Activated naive CD8-positive, alpha-beta T cell treated with anti-CD3 and anti-CD28 coated beads, Interleukin-2, amount 50 U/mL, for 24 hours (primary cell): ENCODE measurements around the gene SCYGR7.
A peak's percentile ranks its signal among the peaks of the same experiment; 100 is the strongest.
"Not testable (repeated sequence)": the region's sequence is repeated elsewhere in the genome, so short reads cannot be mapped to it uniquely, and the experiment has no call there.

Source experiments
- ATAC-seq: fragments of 150-1000 bp; cut with Tn5 transposase; one replicate; pipeline ENCODE4 v1.10.0; 2021
- DNase-seq: peaks from one replicate; pipeline ENCODE4 v3.0.0; 2021
- H3K27ac Mint-ChIP-seq: one replicate; pipeline ENCODE4 v1.8.0; 2021; ENCODE audit warnings: mild to moderate bottlenecking, mixed read lengths
- H3K27me3 Mint-ChIP-seq: one replicate; pipeline ENCODE4 v1.8.0; 2021; ENCODE audit warnings: mixed read lengths
- H3K36me3 Mint-ChIP-seq: one replicate; pipeline ENCODE4 v1.8.0; 2021; ENCODE audit warnings: low read depth, mixed read lengths
- H3K4me1 Mint-ChIP-seq: one replicate; pipeline ENCODE4 v1.8.0; 2021; ENCODE audit warnings: mixed read lengths
- H3K4me3 Mint-ChIP-seq: one replicate; pipeline ENCODE4 v1.8.0; 2021; ENCODE audit warnings: mild to moderate bottlenecking, moderate library complexity, mixed read lengths
- H3K9me3 Mint-ChIP-seq: one replicate; pipeline ENCODE4 v1.8.0; 2021; ENCODE audit warnings: mixed read lengths

The SCYGR7 gene

GRCh38 chr2:227722821-227723220 lies 5.3 kb upstream of the SCYGR7 start:
- H3K27ac Mint-ChIP-seq, DNase-seq, H3K4me1 Mint-ChIP-seq, H3K4me3 Mint-ChIP-seq, ATAC-seq, H3K36me3 Mint-ChIP-seq, H3K9me3 Mint-ChIP-seq: not testable (repeated sequence)
- peaks cover 11% of the 10 kb centered on the region for H3K27me3 Mint-ChIP-seq

GRCh38 chr2:227724394-227725039 lies 3.6 kb upstream of the SCYGR7 start, which contains the start of gene SCYGR6:
TSS of gene SCYGR6 (minus strand) at chr2:227724757. CDS start at chr2:227724757, 0 bp downstream.
- Mint-ChIP-seq H3K4me3 (no peak within 1 kb of the TSS), H3K4me1 (no peaks in the 10 kb centered on the region), H3K9me3 (no peaks in the 10 kb centered on the region), H3K27me3 (peaks cover 10% of the 10 kb centered on the region), H3K27ac (no peak within 1 kb of the TSS), H3K36me3 (no peaks in the 10 kb centered on the region)
- ATAC-seq (no peak), DNase-seq (no peak)

GRCh38 chr2:227739351-227739750 lies 11.2 kb downstream of the SCYGR7 start:
- ATAC-seq: no peak

GRCh38 chr2:227740705-227741104 lies 12.6 kb downstream of the SCYGR7 start:
- H3K36me3 Mint-ChIP-seq, H3K27ac Mint-ChIP-seq, H3K27me3 Mint-ChIP-seq, H3K9me3 Mint-ChIP-seq, ATAC-seq, DNase-seq, H3K4me1 Mint-ChIP-seq, H3K4me3 Mint-ChIP-seq: not testable (repeated sequence)

More at GRCh38 chr2:227739351-227739750, 11.2 kb downstream of the SCYGR7 start:
- no peaks in the 10 kb centered on the region for H3K9me3 Mint-ChIP-seq
- no peaks in the 10 kb centered on the region for H3K4me1 Mint-ChIP-seq
- no peak overlapping the region for H3K27ac Mint-ChIP-seq
- DNase-seq: no peak
- H3K4me3 Mint-ChIP-seq: no peak overlapping the region
- no peaks in the 10 kb centered on the region for H3K36me3 Mint-ChIP-seq
- no peaks in the 10 kb centered on the region for H3K27me3 Mint-ChIP-seq

GRCh38 chr2:227745594-227745993 lies 17.5 kb downstream of the SCYGR7 start, which contains the start of gene SCYGR8:
TSS of gene SCYGR8 (plus strand) at chr2:227745894. CDS start at chr2:227745894, 0 bp downstream.
- no peak for ATAC-seq
- Mint-ChIP-seq H3K36me3 (no peaks in the 10 kb centered on the region), H3K27me3 (no peaks in the 10 kb centered on the region), H3K4me3 (no peak within 1 kb of the TSS), H3K9me3 (no peaks in the 10 kb centered on the region), H3K27ac (no peak within 1 kb of the TSS), H3K4me1 (no peaks in the 10 kb centered on the region)
- no peak for DNase-seq

GRCh38 chr2:227748079-227748478 lies 19.9 kb downstream of the SCYGR7 start:
- H3K36me3 Mint-ChIP-seq: no peaks in the 10 kb centered on the region
- no peaks in the 10 kb centered on the region for H3K27me3 Mint-ChIP-seq
- no peak overlapping the region for H3K4me3 Mint-ChIP-seq
- no peak overlapping the region for H3K27ac Mint-ChIP-seq
- DNase-seq: no peak
- no peaks in the 10 kb centered on the region for H3K4me1 Mint-ChIP-seq
- no peak for ATAC-seq
- H3K9me3 Mint-ChIP-seq: no peaks in the 10 kb centered on the region

- H3K27ac Mint-ChIP-seq, H3K4me1 Mint-ChIP-seq, H3K36me3 Mint-ChIP-seq, DNase-seq, H3K9me3 Mint-ChIP-seq, ATAC-seq, H3K27me3 Mint-ChIP-seq, H3K4me3 Mint-ChIP-seq: not testable (repeated sequence)
Measured at GRCh38 chr2:227756261-227756660, 28.1 kb downstream of the SCYGR7 start.

GRCh38 chr2:227759411-227760118 lies 31.4 kb downstream of the SCYGR7 start:
- ATAC-seq (no peak), DNase-seq (no peak)
- no peaks in the 10 kb centered on the region for H3K4me1 Mint-ChIP-seq
- no peaks in the 10 kb centered on the region for H3K36me3 Mint-ChIP-seq
- no peak overlapping the region for H3K27ac Mint-ChIP-seq
- no peaks in the 10 kb centered on the region for H3K27me3 Mint-ChIP-seq
- no peaks in the 10 kb centered on the region for H3K9me3 Mint-ChIP-seq
- H3K4me3 Mint-ChIP-seq: no peak overlapping the region

- no peak for DNase-seq
- Mint-ChIP-seq H3K36me3 (no peaks in the 10 kb centered on the region), H3K4me1 (no peaks in the 10 kb centered on the region), H3K27me3 (no peaks in the 10 kb centered on the region), H3K27ac (no peak overlapping the region), H3K4me3 (no peak overlapping the region), H3K9me3 (no peaks in the 10 kb centered on the region)
- no peak for ATAC-seq
Measured at GRCh38 chr2:227761740-227762476, 33.8 kb downstream of the SCYGR7 start.

GRCh38 chr2:227765788-227766372 lies 37.7 kb downstream of the SCYGR7 start:
- Mint-ChIP-seq H3K4me1 (no peaks in the 10 kb centered on the region), H3K27me3 (no peaks in the 10 kb centered on the region), H3K27ac (no peak overlapping the region), H3K9me3 (no peaks in the 10 kb centered on the region), H3K4me3 (no peak overlapping the region), H3K36me3 (no peaks in the 10 kb centered on the region)
- ATAC-seq (no peak), DNase-seq (no peak)

GRCh38 chr2:227766373-227766883 lies 38.3 kb downstream of the SCYGR7 start:
- H3K27ac Mint-ChIP-seq: no peak overlapping the region
- no peaks in the 10 kb centered on the region for H3K36me3 Mint-ChIP-seq
- no peaks in the 10 kb centered on the region for H3K4me1 Mint-ChIP-seq
- peak; percentile 68 for DNase-seq
- no peaks in the 10 kb centered on the region for H3K9me3 Mint-ChIP-seq
- no peaks in the 10 kb centered on the region for H3K27me3 Mint-ChIP-seq
- ATAC-seq: peak; percentile 88
- no peak overlapping the region for H3K4me3 Mint-ChIP-seq

- H3K27ac Mint-ChIP-seq: no peak overlapping the region
- no peak for DNase-seq
- no peak for ATAC-seq
- no peak overlapping the region for H3K4me3 Mint-ChIP-seq
- H3K36me3 Mint-ChIP-seq: no peaks in the 10 kb centered on the region
- no peaks in the 10 kb centered on the region for H3K27me3 Mint-ChIP-seq
- H3K4me1 Mint-ChIP-seq: no peaks in the 10 kb centered on the region
- H3K9me3 Mint-ChIP-seq: no peaks in the 10 kb centered on the region
Measured at GRCh38 chr2:227767830-227768229, 39.7 kb downstream of the SCYGR7 start.

- Mint-ChIP-seq H3K4me1 (peaks cover 26% of the 10 kb centered on the region), H3K36me3 (no peaks in the 10 kb centered on the region), H3K9me3 (no peaks in the 10 kb centered on the region), H3K4me3 (no peak overlapping the region), H3K27me3 (peaks cover 2% of the 10 kb centered on the region), H3K27ac (no peak overlapping the region)
- no peak for DNase-seq
- ATAC-seq: no peak
Measured at GRCh38 chr2:227772197-227772661, 44.1 kb downstream of the SCYGR7 start.

GRCh38 chr2:227772932-227773331 lies 44.8 kb downstream of the SCYGR7 start:
- Mint-ChIP-seq H3K4me1 (peaks cover 26% of the 10 kb centered on the region), H3K27me3 (peaks cover 2% of the 10 kb centered on the region), H3K27ac (no peak overlapping the region), H3K36me3 (no peaks in the 10 kb centered on the region), H3K9me3 (no peaks in the 10 kb centered on the region), H3K4me3 (no peak overlapping the region)
- ATAC-seq (no peak), DNase-seq (no peak)
